H1 (cell line): ENCODE data around the gene PXDC1. TPM values are rescaled to one million over a fixed set of nuclear protein-coding genes. Genes with fewer than 3 reads are reported as not detected.

Source experiments
- CTCF ChIA-PET: fragments of 300-600 bp; sonication (Branson Sonifier 250); formaldehyde crosslinking; loops from one replicate; lab custom pipeline; 2021; ENCODE audit not compliant: partially characterized antibody; lab: Charles Lee
- POLR2A ChIA-PET: fragments of 300-600 bp; sonication (Branson Sonifier 250); formaldehyde crosslinking; loops from one replicate; lab custom pipeline; 2021; ENCODE audit warnings: inconsistent platforms; ENCODE audit not compliant: partially characterized antibody; lab: Charles Lee
- DNase-seq, 2 experiments: peaks; one replicate each; pipeline versions ENCODE4 v3.0.0 to v3.0.0-alpha.2; 2010 to 2022; ENCODE audit warnings: low spot score in 2 of 2, low read depth in 1 of 2, mixed read lengths in 1 of 2
- FAIRE-seq: peaks from 2 replicates; lab custom pipeline; 2011; peaks lifted over from hg19 to GRCh38; lab: Jason Lieb, UNC
- H2AFZ ChIP-seq: 2 replicates; pipeline ENCODE4 v1.8.1; 2012; ENCODE audit warnings: low read length, inconsistent platforms
- H2AK5ac ChIP-seq: 2 replicates; pipeline ENCODE4 v1.6.1; 2013; ENCODE audit warnings: low read depth, low read length
- H2BK120ac ChIP-seq: replicated peaks from 2 replicates; pipeline ENCODE3; 2013; ENCODE audit warnings: low read depth, low read length, inconsistent platforms
- H2BK12ac ChIP-seq: 2 replicates; pipeline ENCODE4 v1.6.1; 2013; ENCODE audit warnings: low read depth, low read length
- H2BK15ac ChIP-seq: 2 replicates; pipeline ENCODE4 v1.6.1; 2013; ENCODE audit warnings: low read length
- H2BK20ac ChIP-seq: 2 replicates; pipeline ENCODE4 v1.6.1; 2013; ENCODE audit warnings: low read length
- H2BK5ac ChIP-seq: 2 replicates; pipeline ENCODE4 v1.6.1; 2013; ENCODE audit warnings: low read depth, low read length
- H3K14ac ChIP-seq: 2 replicates; pipeline ENCODE4 v1.6.1; 2013; ENCODE audit warnings: inconsistent platforms; ENCODE audit not compliant: insufficient read length
- H3K18ac ChIP-seq: 2 replicates; pipeline ENCODE4 v1.6.1; 2013; ENCODE audit warnings: low read length; ENCODE audit errors: extremely low read depth
- H3K23ac ChIP-seq: 2 replicates; pipeline ENCODE4 v1.6.1; 2013; ENCODE audit warnings: inconsistent platforms; ENCODE audit not compliant: insufficient read length
- H3K23me2 ChIP-seq: 2 replicates; pipeline ENCODE4 v1.6.1; 2013; ENCODE audit warnings: low read depth, low read length
- H3K27ac ChIP-seq: 2 replicates; pipeline ENCODE4 v1.6.1; 2011; ENCODE audit warnings: low read depth, low read length, inconsistent platforms
- H3K27me3 ChIP-seq, 4 experiments: replicated peaks in 1 of 4; 1 replicate in 1 of 4; 2 replicates in 3 of 4; pipeline versions ENCODE4 v1.6.1 to v1.8.1; 2011 to 2013; ENCODE audit warnings: low read length in 3 of 4, mild to moderate bottlenecking in 3 of 4, inconsistent platforms in 2 of 4, mixed read lengths in 2 of 4, moderate library complexity in 1 of 4; ENCODE audit not compliant: control insufficient read depth in 3 of 4, insufficient read depth in 3 of 4; ENCODE audit errors: extremely low read depth in 1 of 4
- H3K36me3 ChIP-seq, 4 experiments: 2 replicates each; pipeline versions ENCODE4 v1.6.1 to v1.8.1; 2011 to 2013; ENCODE audit warnings: mild to moderate bottlenecking in 4 of 4, low read length in 3 of 4, moderate library complexity in 2 of 4, control low read depth in 1 of 4, inconsistent platforms in 1 of 4; ENCODE audit not compliant: insufficient read depth in 4 of 4, control insufficient read depth in 2 of 4
- H3K4ac ChIP-seq: replicated peaks from 2 replicates; pipeline ENCODE3; 2013; ENCODE audit warnings: low read length, low read depth, mixed read lengths, inconsistent platforms; ENCODE audit not compliant: insufficient read length
- H3K4me1 ChIP-seq, 4 experiments: replicated peaks in 1 of 4; 1 replicate in 1 of 4; 2 replicates in 3 of 4; pipeline versions ENCODE4 v1.6.1 to v1.8.1; 2011 to 2013; ENCODE audit warnings: low read length in 3 of 4, inconsistent platforms in 2 of 4, mixed read lengths in 1 of 4; ENCODE audit not compliant: insufficient read depth in 4 of 4, control insufficient read depth in 3 of 4
- H3K4me2 ChIP-seq, 2 experiments: 2 replicates each; pipeline versions ENCODE4 v1.6.1 to v1.8.1; 2011 to 2013; ENCODE audit warnings: low read depth in 2 of 2, low read length in 2 of 2, control low read depth in 1 of 2, inconsistent platforms in 1 of 2, mild to moderate bottlenecking in 1 of 2; ENCODE audit not compliant: insufficient read depth in 1 of 2
- H3K4me3 ChIP-seq, 4 experiments: fragments of 200-600, 300-600 bp in 1 of 4; sonication (generic), shearing (Covaris generic), sonication (Bioruptor Twin) in 1 of 4; 2 replicates each; pipeline versions ENCODE4 v1.5.1 to v1.8.1; 2011 to 2016; ENCODE audit warnings: low read length in 4 of 4, low read depth in 3 of 4, control low read depth in 2 of 4, inconsistent platforms in 2 of 4, mild to moderate bottlenecking in 2 of 4, mixed read lengths in 1 of 4, moderate library complexity in 1 of 4; ENCODE audit not compliant: insufficient read depth in 2 of 4; ENCODE audit errors: extremely low read depth in 1 of 4
- H3K56ac ChIP-seq: replicated peaks from 2 replicates; pipeline ENCODE3; 2013; ENCODE audit warnings: low read depth, mild to moderate bottlenecking, mixed read lengths, low read length, inconsistent platforms; ENCODE audit not compliant: insufficient read length
- H3K79me1 ChIP-seq: 2 replicates; pipeline ENCODE4 v1.6.1; 2013; ENCODE audit warnings: low read depth, low read length, control low read depth
- H3K79me2 ChIP-seq, 2 experiments: 2 replicates each; pipeline versions ENCODE4 v1.6.1 to v1.8.1; 2012 to 2013; ENCODE audit warnings: low read length in 2 of 2, mild to moderate bottlenecking in 2 of 2, inconsistent platforms in 1 of 2; ENCODE audit not compliant: insufficient read depth in 2 of 2, control insufficient read depth in 1 of 2
- H3K9ac ChIP-seq, 4 experiments: replicated peaks in 1 of 4; 1 replicate in 1 of 4; 2 replicates in 3 of 4; pipeline versions ENCODE4 v1.6.1 to v1.8.1; 2011 to 2013; ENCODE audit warnings: low read depth in 3 of 4, low read length in 3 of 4, control low read depth in 2 of 4, mild to moderate bottlenecking in 2 of 4, moderate library complexity in 2 of 4, inconsistent platforms in 1 of 4; ENCODE audit errors: extremely low read depth in 1 of 4
- H3K9me3 ChIP-seq, 2 experiments: 2 replicates each; pipeline versions ENCODE4 v1.6.1 to v1.8.1; 2012 to 2013; ENCODE audit warnings: mild to moderate bottlenecking in 2 of 2, moderate library complexity in 2 of 2, control low read depth in 1 of 2, inconsistent platforms in 1 of 2, low read depth in 1 of 2, low read length in 1 of 2, mixed read lengths in 1 of 2; ENCODE audit not compliant: insufficient read depth in 2 of 2
- H4K20me1 ChIP-seq, 2 experiments: replicated peaks in 1 of 2; 2 replicates each; pipeline versions ENCODE3 to v1.8.1; 2011 to 2013; ENCODE audit warnings: inconsistent platforms in 2 of 2, low read length in 2 of 2, mild to moderate bottlenecking in 1 of 2; ENCODE audit not compliant: insufficient read depth in 2 of 2, control insufficient read depth in 1 of 2
- H4K5ac ChIP-seq: 2 replicates; pipeline ENCODE4 v1.6.1; 2013; ENCODE audit warnings: low read length, low read depth, mixed read lengths, inconsistent platforms; ENCODE audit not compliant: insufficient read length
- H4K8ac ChIP-seq: 2 replicates; pipeline ENCODE4 v1.8.0; 2013; ENCODE audit warnings: mild to moderate bottlenecking, moderate library complexity, low read length, inconsistent platforms; ENCODE audit not compliant: insufficient read depth; ENCODE audit errors: extremely low read depth
- H4K91ac ChIP-seq: replicated peaks from 2 replicates; pipeline ENCODE3; 2013; ENCODE audit warnings: low read length, mixed read lengths, inconsistent platforms; ENCODE audit not compliant: insufficient read length
- CBX5 ChIP-seq: fragments of 300-800, 300-1000 bp; sonication (generic); IDR thresholded peaks from 2 replicates; pipeline ENCODE4 v1.7.1; 2016; ENCODE audit warnings: antibody characterized with exemption, low read length, low read depth
- EZH2 ChIP-seq: fragments of 200-600 bp; sonication (generic); IDR thresholded peaks from 2 replicates; pipeline ENCODE4 v1.7.1; 2012; ENCODE audit warnings: low read depth, mild to moderate bottlenecking, moderate library complexity, low read length, inconsistent platforms; ENCODE audit not compliant: severe bottlenecking
- GTF2F1 ChIP-seq: IDR thresholded peaks from 2 replicates; pipeline ENCODE4 v1.6.1; 2012; ENCODE audit warnings: low read depth, low read length, improper control_type of control experiment, borderline replicate concordance
- HDAC2 ChIP-seq, 2 experiments: fragments of 300-600 bp in 1 of 2; sonication (generic) in 1 of 2; IDR thresholded peaks; 2 replicates each; pipeline ENCODE4 v1.6.1; 2011 to 2012; ENCODE audit warnings: low read depth in 2 of 2, low read length in 2 of 2, mild to moderate bottlenecking in 2 of 2, moderate library complexity in 2 of 2, borderline replicate concordance in 1 of 2, inconsistent platforms in 1 of 2
- KDM1A ChIP-seq: fragments of 200-600, 300-600 bp; sonication (generic); IDR thresholded peaks from 2 replicates; pipeline ENCODE4 v1.7.1; 2016; ENCODE audit warnings: mild to moderate bottlenecking, low read length, borderline replicate concordance
- RAD21 ChIP-seq, 2 experiments: IDR thresholded peaks in 1 of 2; conservative IDR thresholded peaks in 1 of 2; 2 replicates each; pipeline ENCODE4 v1.6.1; 2011; ENCODE audit warnings: low read depth in 2 of 2, low read length in 2 of 2, improper control_type of control experiment in 1 of 2, inconsistent platforms in 1 of 2, mild to moderate bottlenecking in 1 of 2, moderate library complexity in 1 of 2
- SRF ChIP-seq: IDR thresholded peaks from 2 replicates; pipeline ENCODE4 v1.6.1; 2011; ENCODE audit warnings: mild to moderate bottlenecking, low read depth, low read length, moderate library complexity
- SUZ12 ChIP-seq: fragments of 200-600 bp; sonication (generic); IDR thresholded peaks from 2 replicates; pipeline ENCODE4 v1.6.1; 2012; ENCODE audit warnings: mild to moderate bottlenecking, inconsistent platforms, low read length, moderate library complexity, mixed read lengths
- USF2 ChIP-seq: IDR thresholded peaks from 2 replicates; pipeline ENCODE4 v1.6.1; 2011; ENCODE audit warnings: low read length, improper control_type of control experiment
- YY1 ChIP-seq: IDR thresholded peaks from 2 replicates; pipeline ENCODE4 v1.6.1; 2011; ENCODE audit warnings: low read depth, mild to moderate bottlenecking, low read length
- WGBS, 2 experiments: shearing (Covaris generic) in 1 of 2; methylation state at CpG; one replicate each; pipeline versions ENCODE4 v1.1.6 to v1.1.7; 2013 to 2015; ENCODE audit warnings: low lambda C conversion rate in 2 of 2, mixed read lengths in 2 of 2, inconsistent platforms in 1 of 2, low coverage in 1 of 2, missing lambda C conversion rate in 1 of 2; ENCODE audit not compliant: insufficient replicate concordance in 2 of 2, insufficient coverage in 1 of 2, insufficient read length in 1 of 2; ENCODE audit errors: extremely low coverage in 1 of 2, missing lambda C conversion rate in 1 of 2; 5-methylcytosine and 5-hydroxymethylcytosine counted together
- polyA plus RNA-seq, 7 experiments: library from polyadenylated mRNA; depleted of rRNA in 3 of 7; stranded (reverse) in 5 of 7; unstranded in 2 of 7; fragments of >200 nt in 5 of 7; fragments of 200-250 nt in 2 of 7; gene quantifications; 1 replicate in 5 of 7; 2 replicates in 1 of 7; 4 replicates in 1 of 7; pipeline versions ENCODE4 v1.2.1 to v1.2.3, GENCODE V29; 2011 to 2013; ENCODE audit warnings: missing spikeins in 2 of 7, mixed read lengths in 2 of 7
- total RNA-seq: library from RNA; stranded (reverse); fragmentation: NEBNext Ultra II Directional; extraction: Animal tissue kit (Norgen Biotek cat#: 25700); gene quantifications from 2 replicates; pipeline ENCODE4 v1.2.1, GENCODE V29; 2021
- TF ChIP-seq, protein P1 (sequence below): IDR thresholded peaks from 2 replicates; pipeline ENCODE4 v1.6.1; 2012; ENCODE audit warnings: inconsistent platforms

Gene PXDC1
- total and polyA plus RNA-seq, 2 of the 8 experiments (the other 6 are each of a cell fraction or from before 2014, with no cell fraction given), result 1.7 to 2.0 TPM

GRCh38 chr6:3706547-3706946 is 45.0 kb downstream of the PXDC1 start:
- Histone ChIP-seq H2AK5ac (no peak overlapping the region), H3K4me2 (no peak overlapping the region), H2BK20ac (no peak overlapping the region), H4K20me1 (no peaks in the 10 kb centered on the region), H3K4me1 (no peaks in the 10 kb centered on the region), H3K18ac (no peak overlapping the region), H3K23me2 (no peaks in the 10 kb centered on the region), H3K4ac (no peak overlapping the region), H2BK12ac (no peak overlapping the region), H3K14ac (no peak overlapping the region), H3K9ac (no peak overlapping the region), H3K79me2 (no peaks in the 10 kb centered on the region), H2AFZ (no peak overlapping the region), H3K27me3 (no peaks in the 10 kb centered on the region; a peak in 1 of 7 replicates), H3K23ac (no peak overlapping the region), H2BK120ac (no peak overlapping the region), H4K8ac (no peak overlapping the region), H3K56ac (no peak overlapping the region), H3K9me3 (0 out of 4 replicates have a peak, but pooled peaks cover 0 to 4% of the 10 kb centered on the region in 2 experiments), H3K27ac (no peak overlapping the region), H3K36me3 (no peaks in the 10 kb centered on the region), H4K91ac (no peak overlapping the region), H4K5ac (no peak overlapping the region), H2BK5ac (no peak overlapping the region), H2BK15ac (no peak overlapping the region), H3K4me3 (no peak overlapping the region), H3K79me1 (no peaks in the 10 kb centered on the region)
- ChIA-PET CTCF (no interaction called here), POLR2A (no interaction called here)
- DNase-seq, result no peak
- FAIRE-seq, result no peak
- TF ChIP-seq, protein P1, sequence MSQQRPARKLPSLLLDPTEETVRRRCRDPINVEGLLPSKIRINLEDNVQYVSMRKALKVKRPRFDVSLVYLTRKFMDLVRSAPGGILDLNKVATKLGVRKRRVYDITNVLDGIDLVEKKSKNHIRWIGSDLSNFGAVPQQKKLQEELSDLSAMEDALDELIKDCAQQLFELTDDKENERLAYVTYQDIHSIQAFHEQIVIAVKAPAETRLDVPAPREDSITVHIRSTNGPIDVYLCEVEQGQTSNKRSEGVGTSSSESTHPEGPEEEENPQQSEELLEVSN, result no peak
- TF ChIP-seq HDAC2 (IDR thresholded peaks at IDR 0.05; ENCODE audit: borderline replicate concordance in 1 of 2, low read depth in 2 of 2, low read length in 2 of 2), result no peak
- TF ChIP-seq RAD21 (IDR thresholded peaks at IDR 0.05 in 1 of 2, conservative IDR thresholded peaks at IDR 0.05 in 1 of 2; ENCODE audit: low read depth in 2 of 2, low read length in 2 of 2), result no peak
- no peak for TF ChIP-seq CBX5
- no peak for TF ChIP-seq USF2
- no peak for TF ChIP-seq EZH2
- TF ChIP-seq GTF2F1, result no peak
- TF ChIP-seq SUZ12, result no peak
- no peak for TF ChIP-seq KDM1A
- TF ChIP-seq YY1, result no peak
- TF ChIP-seq SRF, result no peak
- WGBS, 2 experiments, result 87% methylated on average over 4 of the region's 4 CpGs; no CpG with 5 or more reads in 1 of the 2 experiments
